HG03103 (cell line): ENCODE results near the gene MTFR1L.

ENCODE experiments used
- ATAC-seq: cut with Tn5 transposase; IDR thresholded peaks from one replicate; pipeline ENCODE4 v1.9.1; 2021; ENCODE audit warnings: low read depth; ENCODE audit not compliant: unreplicated experiment

The MTFR1L gene

GRCh38 chr1:25875856-25876692 lies 56.3 kb downstream of the MTFR1L start:
- ATAC-seq, result no peak

- ATAC-seq, result no peak
Observed at GRCh38 chr1:25876693-25877077, 56.9 kb downstream of the MTFR1L start.

GRCh38 chr1:25877155-25877554 lies 57.4 kb downstream of the MTFR1L start:
- no peak for ATAC-seq

- ATAC-seq, result no peak
Observed at GRCh38 chr1:25878690-25879089, 58.9 kb downstream of the MTFR1L start.

- no peak for ATAC-seq
Observed at GRCh38 chr1:25879675-25880074, 59.9 kb downstream of the MTFR1L start.

GRCh38 chr1:25880518-25880917 lies 60.8 kb downstream of the MTFR1L start:
- no peak for ATAC-seq

- no peak for ATAC-seq
Observed at GRCh38 chr1:25881266-25881665, 61.5 kb downstream of the MTFR1L start.
